SK-N-MC (cell line): ENCODE measurements around the gene ELMO3.

Experiments
- DNase-seq: peaks from one replicate; pipeline ENCODE4 v3.0.0-alpha.2; 2011; ENCODE audit warnings: low read depth, low spot score
- H3K27ac ChIP-seq: fragments of 200-600 bp; sonication (generic); 2 replicates; pipeline ENCODE4 v1.5.1; 2016; ENCODE audit warnings: mixed run types
- H3K36me3 ChIP-seq: fragments of 200-600 bp; sonication (generic); 2 replicates; pipeline ENCODE4 v1.6.1; 2017; ENCODE audit warnings: antibody characterized with exemption, low read length, mixed read lengths; ENCODE audit not compliant: insufficient read depth
- H3K4me3 ChIP-seq: fragments of 200-600 bp; sonication (generic); 2 replicates; pipeline ENCODE4 v1.5.1; 2016
- H3K9ac ChIP-seq: fragments of 200-600 bp; sonication (generic); 2 replicates; pipeline ENCODE4 v1.8.0; 2017; ENCODE audit warnings: mixed run types, mixed read lengths; ENCODE audit not compliant: insufficient read length
- H3K9me3 ChIP-seq: fragments of 200-600 bp; sonication (generic); 2 replicates; pipeline ENCODE4 v1.6.1; 2017; ENCODE audit warnings: low read depth, mild to moderate bottlenecking, antibody characterized with exemption, low read length, moderate library complexity, mixed read lengths
- EZH2 ChIP-seq: fragments of 200-600 bp; sonication (generic); IDR thresholded peaks from one replicate; pipeline ENCODE4 v1.6.1; 2017; ENCODE audit warnings: antibody characterized with exemption
- FOXP2 ChIP-seq: optimal IDR thresholded peaks from 2 replicates; pipeline ENCODE3; 2011; ENCODE audit warnings: mild to moderate bottlenecking, moderate library complexity; ENCODE audit not compliant: insufficient read depth; ENCODE audit errors: extremely low read length, control extremely low read depth
- POLR2AphosphoS5 ChIP-seq: IDR thresholded peaks from 2 replicates; pipeline ENCODE4 v1.6.1; 2012; ENCODE audit warnings: mild to moderate bottlenecking, low read depth, low read length, borderline replicate concordance

ELMO3 gene

GRCh38 chr16:67184995-67185650 is 13.8 kb upstream of the ELMO3 start:
- TF ChIP-seq POLR2AphosphoS5: no peak
- no peak for TF ChIP-seq FOXP2
- no peak for TF ChIP-seq EZH2
- Histone ChIP-seq H3K36me3 (no peaks in the 10 kb centered on the region), H3K27ac (no peak overlapping the region), H3K4me3 (no peak overlapping the region), H3K9me3 (no peaks in the 10 kb centered on the region), H3K9ac (no peak overlapping the region)
- DNase-seq: no peak

GRCh38 chr16:67185651-67186134 is 13.2 kb upstream of the ELMO3 start:
- H3K4me3 ChIP-seq: no peak overlapping the region
- no peak overlapping the region for H3K27ac ChIP-seq
- no peak for TF ChIP-seq POLR2AphosphoS5
- no peak for TF ChIP-seq EZH2
- no peak for DNase-seq
- no peaks in the 10 kb centered on the region for H3K36me3 ChIP-seq
- H3K9me3 ChIP-seq: no peaks in the 10 kb centered on the region
- no peak overlapping the region for H3K9ac ChIP-seq

GRCh38 chr16:67186550-67186950 is 12.4 kb upstream of the ELMO3 start:
- Histone ChIP-seq H3K9ac (no peak overlapping the region), H3K4me3 (no peak overlapping the region), H3K9me3 (no peaks in the 10 kb centered on the region), H3K36me3 (no peaks in the 10 kb centered on the region), H3K27ac (no peak overlapping the region)
- TF ChIP-seq POLR2AphosphoS5 (no peak), EZH2 (no peak), FOXP2 (no peak)
- DNase-seq: no peak

GRCh38 chr16:67187175-67187890 is 11.6 kb upstream of the ELMO3 start:
- no peak overlapping the region for H3K4me3 ChIP-seq
- no peaks in the 10 kb centered on the region for H3K36me3 ChIP-seq
- no peak overlapping the region for H3K9ac ChIP-seq
- no peaks in the 10 kb centered on the region for H3K9me3 ChIP-seq
- no peak for TF ChIP-seq EZH2
- TF ChIP-seq FOXP2: no peak
- TF ChIP-seq POLR2AphosphoS5: no peak
- no peak overlapping the region for H3K27ac ChIP-seq
- no peak for DNase-seq

GRCh38 chr16:67188323-67188722 is 10.6 kb upstream of the ELMO3 start:
- Histone ChIP-seq H3K27ac (no peak overlapping the region), H3K36me3 (no peaks in the 10 kb centered on the region), H3K9me3 (no peaks in the 10 kb centered on the region), H3K9ac (no peak overlapping the region), H3K4me3 (no peak overlapping the region)
- TF ChIP-seq POLR2AphosphoS5 (no peak), EZH2 (no peak), FOXP2 (no peak)
- DNase-seq: no peak

GRCh38 chr16:67188798-67189197 is 10.1 kb upstream of the ELMO3 start:
- DNase-seq: no peak
- no peak overlapping the region for H3K4me3 ChIP-seq

GRCh38 chr16:67190041-67190440 is 8.9 kb upstream of the ELMO3 start, which contains the start of gene EXOC3L1:
EXOC3L1 (minus strand) TSS chr16:67190136; CDS start chr16:67189676, 460 bp downstream.
- Histone ChIP-seq H3K27ac (no peak within 1 kb of the TSS), H3K4me3 (no peak within 1 kb of the TSS), H3K9ac (no peak within 1 kb of the TSS), H3K9me3 (no peaks in the 10 kb centered on the region), H3K36me3 (peaks cover 8% of the 10 kb centered on the region; the same call in 1 of the 2 replicates)
- TF ChIP-seq EZH2 (no peak), FOXP2 (no peak), POLR2AphosphoS5 (no peak)
- DNase-seq: no peak

More at GRCh38 chr16:67188798-67189197, 10.1 kb upstream of the ELMO3 start:
- H3K27ac ChIP-seq: no peak overlapping the region
- H3K9me3 ChIP-seq: no peaks in the 10 kb centered on the region
- no peak for TF ChIP-seq FOXP2
- TF ChIP-seq POLR2AphosphoS5: no peak
- TF ChIP-seq EZH2: no peak
- H3K9ac ChIP-seq: no peak overlapping the region
- no peaks in the 10 kb centered on the region for H3K36me3 ChIP-seq
